Fibroblast of lung (primary cell): Measurements from ENCODE around the gene KCNJ12. TPM values are rescaled to one million over a fixed set of nuclear protein-coding genes. Genes with fewer than 3 reads are reported as not detected.
"Not testable (repeated sequence)": the region's sequence is repeated elsewhere in the genome, so short reads cannot be mapped to it uniquely, and the experiment has no call there.

Experiments used
- DNase-seq, 2 donors: peaks; one replicate each; pipeline versions ENCODE4 v3.0.0 to v3.0.0-alpha.2; 2010; ENCODE audit warnings: low read depth in 2 of 2
- H2AFZ ChIP-seq: 2 replicates; pipeline ENCODE4 v1.5.1; 2012; ENCODE audit warnings: low read length, control low read depth, inconsistent platforms
- H3K27ac ChIP-seq: 2 replicates; pipeline ENCODE4 v1.5.1; 2011; ENCODE audit warnings: low read length, control low read depth; ENCODE audit not compliant: insufficient read depth
- H3K27me3 ChIP-seq: 2 replicates; pipeline ENCODE4 v1.5.1; 2011; ENCODE audit warnings: mild to moderate bottlenecking, low read length; ENCODE audit not compliant: control insufficient read depth, insufficient read depth
- H3K36me3 ChIP-seq: 2 replicates; pipeline ENCODE4 v1.5.1; 2011; ENCODE audit warnings: low read length; ENCODE audit not compliant: control insufficient read depth, insufficient read depth
- H3K4me1 ChIP-seq: 2 replicates; pipeline ENCODE4 v1.5.1; 2011; ENCODE audit warnings: low read length; ENCODE audit not compliant: control insufficient read depth, insufficient read depth; ENCODE audit errors: extremely low read depth
- H3K4me2 ChIP-seq: 2 replicates; pipeline ENCODE4 v1.5.1; 2011; ENCODE audit warnings: low read length, control low read depth; ENCODE audit not compliant: insufficient read depth; ENCODE audit errors: extremely low read depth
- H3K4me3 ChIP-seq, 4 experiments: fragments of 200-600 bp in 1 of 4; sonication (generic) in 1 of 4; replicated peaks in 1 of 4; 2 replicates each; pipeline ENCODE4 v1.5.1; 2011 to 2016; ENCODE audit warnings: low read length in 4 of 4, low read depth in 3 of 4, mild to moderate bottlenecking in 3 of 4, control low read depth in 2 of 4, inconsistent platforms in 1 of 4, mixed read lengths in 1 of 4; ENCODE audit not compliant: insufficient read depth in 1 of 4; ENCODE audit errors: control extremely low read depth in 1 of 4
- H3K79me2 ChIP-seq: 2 replicates; pipeline ENCODE4 v1.5.1; 2012; ENCODE audit warnings: mild to moderate bottlenecking, low read length, inconsistent platforms; ENCODE audit not compliant: control insufficient read depth, insufficient read depth
- H3K9ac ChIP-seq: 2 replicates; pipeline ENCODE4 v1.5.1; 2011; ENCODE audit warnings: mild to moderate bottlenecking, low read length, control low read depth; ENCODE audit not compliant: insufficient read depth
- H3K9me3 ChIP-seq: 2 replicates; pipeline ENCODE4 v1.5.1; 2012; ENCODE audit warnings: low read depth, low read length; ENCODE audit not compliant: control insufficient read depth, insufficient read depth
- H4K20me1 ChIP-seq: 2 replicates; pipeline ENCODE4 v1.5.1; 2011; ENCODE audit warnings: low read length; ENCODE audit not compliant: control insufficient read depth, insufficient read depth; ENCODE audit errors: extremely low read depth
- CTCF ChIP-seq, 2 donors: IDR thresholded peaks in 1 of 2; conservative IDR thresholded peaks in 1 of 2; 1 replicate in 1 of 2; 2 replicates in 1 of 2; pipeline ENCODE4 v1.5.1; 2011 to 2012; ENCODE audit warnings: low read length in 2 of 2, control low read depth in 1 of 2, inconsistent platforms in 1 of 2, low read depth in 1 of 2, mild to moderate bottlenecking in 1 of 2
- polyA plus RNA-seq, 2 donors: library from polyadenylated mRNA; depleted of rRNA in 1 of 2; stranded (reverse) in 1 of 2; unstranded in 1 of 2; fragments of >200 nt; gene quantifications; 2 replicates each; pipeline ENCODE4 v1.2.1, GENCODE V29; 2011 to 2012; ENCODE audit warnings: missing spikeins in 1 of 2
- total RNA-seq: library from RNA; depleted of rRNA; stranded (reverse); fragments of >200 nt; gene quantifications from 2 replicates; pipeline ENCODE4 v1.2.1, GENCODE V29; 2014

Gene KCNJ12
- total and polyA plus RNA-seq, 2 donors (not counting 1 experiment from before 2014, with no cell fraction given): 0.09 to 0.66 TPM

GRCh38 chr17:21337981-21338625 lies 38.1 kb upstream of the KCNJ12 start:
- not testable (repeated sequence) for H3K4me2 ChIP-seq, H3K27me3 ChIP-seq, H3K9me3 ChIP-seq, H3K79me2 ChIP-seq, H2AFZ ChIP-seq, H3K9ac ChIP-seq, H3K4me1 ChIP-seq, H3K4me3 ChIP-seq, H3K36me3 ChIP-seq, DNase-seq, H4K20me1 ChIP-seq, H3K27ac ChIP-seq

GRCh38 chr17:21339011-21339410 lies 37.1 kb upstream of the KCNJ12 start:
- Histone ChIP-seq H3K27ac (no peak overlapping the region), H3K4me2 (no peak overlapping the region), H3K79me2 (no peaks in the 10 kb centered on the region), H3K4me1 (no peaks in the 10 kb centered on the region), H3K27me3 (no peaks in the 10 kb centered on the region), H3K36me3 (no peaks in the 10 kb centered on the region), H3K9me3 (no peaks in the 10 kb centered on the region), H4K20me1 (no peaks in the 10 kb centered on the region), H2AFZ (no peak overlapping the region), H3K9ac (no peak overlapping the region), H3K4me3 (no peak overlapping the region)
- no peak for TF ChIP-seq CTCF (conservative IDR thresholded peaks at IDR 0.05 in 1 of 2, IDR thresholded peaks at IDR 0.05 in 1 of 2; ENCODE audit: low read depth in 1 of 2, low read length in 2 of 2)
- no peak for DNase-seq

- H3K27ac ChIP-seq, H3K4me1 ChIP-seq, H3K9ac ChIP-seq, H3K27me3 ChIP-seq, H3K4me2 ChIP-seq, H2AFZ ChIP-seq, H3K36me3 ChIP-seq, DNase-seq, H3K4me3 ChIP-seq, H4K20me1 ChIP-seq, H3K9me3 ChIP-seq, H3K79me2 ChIP-seq: not testable (repeated sequence)
Measured at GRCh38 chr17:21339571-21339970, 36.6 kb upstream of the KCNJ12 start.

- H3K9me3 ChIP-seq, H2AFZ ChIP-seq, H3K27ac ChIP-seq, H3K36me3 ChIP-seq, DNase-seq, H3K27me3 ChIP-seq, H3K9ac ChIP-seq, H3K79me2 ChIP-seq, H3K4me1 ChIP-seq, H4K20me1 ChIP-seq, H3K4me2 ChIP-seq, H3K4me3 ChIP-seq: not testable (repeated sequence)
Measured at GRCh38 chr17:21340407-21340806, 35.8 kb upstream of the KCNJ12 start.

GRCh38 chr17:21341279-21341678 lies 34.9 kb upstream of the KCNJ12 start:
- H2AFZ ChIP-seq, H3K79me2 ChIP-seq, H3K9me3 ChIP-seq, H3K4me2 ChIP-seq, H4K20me1 ChIP-seq, DNase-seq, H3K27ac ChIP-seq, H3K36me3 ChIP-seq, H3K4me1 ChIP-seq, H3K9ac ChIP-seq, H3K27me3 ChIP-seq, H3K4me3 ChIP-seq: not testable (repeated sequence)

GRCh38 chr17:21341925-21342540 lies 34.1 kb upstream of the KCNJ12 start:
- not testable (repeated sequence) for H3K27me3 ChIP-seq, H3K4me3 ChIP-seq, H3K36me3 ChIP-seq, H3K9ac ChIP-seq, DNase-seq, H3K4me2 ChIP-seq, H3K9me3 ChIP-seq, H3K27ac ChIP-seq, H3K79me2 ChIP-seq, H4K20me1 ChIP-seq, H3K4me1 ChIP-seq, H2AFZ ChIP-seq
